Measurements from ENCODE around the gene CPSF4L. TPM values are rescaled to one million over a fixed set of nuclear protein-coding genes. Genes with fewer than 3 reads are reported as not detected.

The CPSF4L gene
- total RNA-seq, 1 donor from 2014 or later, result not detected

- peak overlapping the region; percentile 53 for H3K4me3 ChIP-seq (ENCODE audit: low read depth, low read length)
- no peak for DNase-seq (ENCODE audit: low read depth)
- no peak for TF ChIP-seq CTCF (conservative IDR thresholded peaks at IDR 0.05; ENCODE audit: low read depth, low read length)
Observed at GRCh38 chr17:73305845-73306836, 44.5 kb upstream of the CPSF4L start.

- peak overlapping the region; percentile 53 for H3K4me3 ChIP-seq (ENCODE audit: low read depth, low read length)
- DNase-seq (ENCODE audit: low read depth), result no peak
- peak; percentile 30 for TF ChIP-seq CTCF (conservative IDR thresholded peaks at IDR 0.05; ENCODE audit: low read depth, low read length)
Observed at GRCh38 chr17:73304971-73305812, 43.5 kb upstream of the CPSF4L start.

- TF ChIP-seq CTCF (conservative IDR thresholded peaks at IDR 0.05; ENCODE audit: low read depth, low read length), result no peak
- peak overlapping the region; percentile 53 for H3K4me3 ChIP-seq (ENCODE audit: low read depth, low read length)
- DNase-seq (ENCODE audit: low read depth), result no peak
Observed at GRCh38 chr17:73304438-73304837, 42.8 kb upstream of the CPSF4L start.

GRCh38 chr17:73302189-73302588 lies 40.5 kb upstream of the CPSF4L start:
- DNase-seq (ENCODE audit: low read depth), result no peak
- TF ChIP-seq CTCF (conservative IDR thresholded peaks at IDR 0.05; ENCODE audit: low read depth, low read length), result no peak
- no peak overlapping the region for H3K4me3 ChIP-seq (ENCODE audit: low read depth, low read length)

- TF ChIP-seq CTCF (conservative IDR thresholded peaks at IDR 0.05; ENCODE audit: low read depth, low read length), result no peak
- no peak overlapping the region for H3K4me3 ChIP-seq (ENCODE audit: low read depth, low read length)
- no peak for DNase-seq (ENCODE audit: low read depth)
Observed at GRCh38 chr17:73301369-73301768, 39.7 kb upstream of the CPSF4L start.

DNA sequence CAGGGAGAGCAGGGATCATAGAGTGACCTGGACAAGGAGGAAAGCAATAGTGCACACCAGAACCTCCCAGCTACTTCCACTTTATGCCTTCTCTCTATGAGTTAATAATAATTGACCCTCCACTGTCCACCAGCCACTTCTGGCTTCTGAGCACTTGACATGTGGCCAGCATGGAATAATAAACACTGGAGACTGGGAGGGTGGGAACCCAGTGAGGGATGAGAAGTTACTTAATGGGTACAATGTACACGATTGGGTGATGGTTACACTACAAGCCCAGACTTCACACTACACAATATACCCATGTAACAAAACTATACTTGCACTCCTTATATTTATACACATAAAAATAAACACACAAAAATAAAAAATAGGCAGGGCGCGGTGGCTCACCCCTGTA lies 38.7 kb upstream of the CPSF4L start:
- TF ChIP-seq CTCF (conservative IDR thresholded peaks at IDR 0.05; ENCODE audit: low read depth, low read length), result no peak
- no peak overlapping the region for H3K4me3 ChIP-seq (ENCODE audit: low read depth, low read length)
- DNase-seq (ENCODE audit: low read depth), result no peak

Measured in epithelial cell of proximal tubule (primary cell).